Transverse colon (tissue), 4 donors: Measurements from ENCODE around the gene CEP170B. TPM values are rescaled to one million over a fixed set of nuclear protein-coding genes. Genes with fewer than 3 reads are reported as not detected.

Experiments used
- DNase-seq: peaks from one replicate; pipeline ENCODE4 v3.0.0-alpha.2; 2019
- H3K27ac ChIP-seq, 4 donors: fragments of 200-600 bp; sonication (generic); 2 replicates each; pipeline ENCODE4 v1.5.1; 2016 to 2018; ENCODE audit warnings: inconsistent platforms in 4 of 4
- H3K27me3 ChIP-seq: fragments of 200-600 bp; sonication (generic); 2 replicates; pipeline ENCODE4 v1.5.1; 2017; ENCODE audit warnings: inconsistent platforms
- H3K36me3 ChIP-seq, 4 donors: fragments of 200-600 bp; sonication (generic); 2 replicates each; pipeline ENCODE4 v1.5.1; 2017 to 2019; ENCODE audit warnings: inconsistent platforms in 4 of 4
- H3K4me1 ChIP-seq, 4 donors: fragments of 200-600 bp; sonication (generic); 2 replicates each; pipeline ENCODE4 v1.5.1; 2017 to 2020; ENCODE audit warnings: inconsistent platforms in 4 of 4
- H3K4me3 ChIP-seq, 4 donors: fragments of 200-600 bp; sonication (generic); 1 replicate in 1 of 4; 2 replicates in 3 of 4; pipeline versions ENCODE4 v1.5.1 to v1.6.1; 2017 to 2019; ENCODE audit warnings: inconsistent platforms in 4 of 4
- H3K9me3 ChIP-seq, 2 donors: fragments of 200-600 bp; sonication (generic); 2 replicates each; pipeline ENCODE4 v1.5.1; 2017 to 2019; ENCODE audit warnings: inconsistent platforms in 2 of 2
- CTCF ChIP-seq, 5 experiments: fragments of 200-600 bp in 3 of 5; fragments of 450-650 bp in 2 of 5; sonication (generic) in 3 of 5; IDR thresholded peaks; 1 replicate in 2 of 5; 2 replicates in 3 of 5; pipeline ENCODE4 v1.5.1; 2016 to 2017; ENCODE audit warnings: antibody characterized with exemption in 5 of 5, inconsistent platforms in 3 of 5, mild to moderate bottlenecking in 2 of 5, moderate library complexity in 1 of 5
- EP300 ChIP-seq: sonication (generic); formaldehyde crosslinking; IDR thresholded peaks from one replicate; pipeline ENCODE4 v1.6.1; 2017; ENCODE audit warnings: antibody characterized with exemption, low read depth
- POLR2A ChIP-seq: fragments of 450-650 bp; IDR thresholded peaks from one replicate; pipeline ENCODE4 v1.6.1; 2016; ENCODE audit warnings: antibody characterized with exemption, mild to moderate bottlenecking, moderate library complexity
- POLR2AphosphoS5 ChIP-seq, 3 donors: sonication (generic); formaldehyde crosslinking; IDR thresholded peaks; one replicate each; pipeline ENCODE4 v1.6.1; 2016; ENCODE audit warnings: antibody characterized with exemption in 3 of 3
- WGBS, 2 donors: methylation state at CpG; one replicate each; pipeline ENCODE4 v1.1.5; 2018; ENCODE audit warnings: low coverage in 1 of 2; 5-methylcytosine and 5-hydroxymethylcytosine counted together
- in situ Hi-C, 4 donors: fragments of 200-750 bp; cut with MboI; loops; one replicate each; pipeline versions ENCODE4 v1.15.0 to v1.15.1; 2017; ENCODE audit warnings: low sequenced_read_pairs in 3 of 4, low pct_ligation_motif_present in 1 of 4, low pct_unique_long_range_greater_than_20kb in 1 of 4
- intact Hi-C: fragments of 100-400 bp; cut with DNase I; formaldehyde crosslinking; loops from one replicate; pipeline ENCODE4 v1.15.1; 2023; ENCODE audit warnings: low total_unique reads
- total RNA-seq, 4 donors: library from RNA; depleted of rRNA; stranded (reverse); fragments of >200 nt; gene quantifications; one replicate each; pipeline ENCODE4 v1.1.0, GENCODE V29; 2016

CEP170B gene
- total RNA-seq, 4 donors from 2014 or later, result 56.0 to 195 (median 109) TPM

- Histone ChIP-seq H3K4me1 (peaks cover 11 to 33% (median 24%) of the 10 kb centered on the region in 4 donors), H3K4me3 (no peak overlapping the region), H3K36me3 (no peaks in the 10 kb centered on the region), H3K27ac (no peak overlapping the region), H3K27me3 (no peaks in the 10 kb centered on the region), H3K9me3 (no peaks in the 10 kb centered on the region)
- WGBS, 2 donors, result 92% methylated on average over 23 of the region's 23 CpGs; no CpG with 5 or more reads in 1 of the 2 donors
- intact Hi-C loops (no loop called here), in situ Hi-C loops (no loop called here)
- TF ChIP-seq EP300, result no peak
- DNase-seq, result no peak
Measured at GRCh38 chr14:104868060-104868740, 3.1 kb downstream of the CEP170B start.

- no peaks in the 10 kb centered on the region for H3K27me3 ChIP-seq
- no peak overlapping the region for H3K27ac ChIP-seq
- H3K9me3 ChIP-seq, result no peaks in the 10 kb centered on the region
- no peak for DNase-seq
- H3K36me3 ChIP-seq, result no peaks in the 10 kb centered on the region
- intact Hi-C loops, result no loop called here
- in situ Hi-C loops, result no loop called here
- H3K4me1 ChIP-seq, result peaks cover 11 to 27% (median 22%) of the 10 kb centered on the region in 4 donors
- H3K4me3 ChIP-seq, result no peak overlapping the region
- TF ChIP-seq CTCF (IDR thresholded peaks at IDR 0.05) (no peak), EP300 (no peak), POLR2AphosphoS5 (IDR thresholded peaks at IDR 0.05) (no peak), POLR2A (no peak)
- WGBS, 2 donors, result 90 to 100% methylated on average over 1 to 22 of the region's 22 CpGs
Measured at GRCh38 chr14:104868811-104869572, 3.9 kb downstream of the CEP170B start.

- intact Hi-C loops, result no loop called here
- WGBS, 2 donors, result 91 to 94% methylated on average over 7 to 18 of the region's 18 CpGs
- no peaks in the 10 kb centered on the region for H3K27me3 ChIP-seq
Measured at GRCh38 chr14:104869669-104870367, 4.8 kb downstream of the CEP170B start.

More at GRCh38 chr14:104869669-104870367, 4.8 kb downstream of the CEP170B start:
- in situ Hi-C loops, result no loop called here
- Histone ChIP-seq H3K27ac (no peak overlapping the region), H3K4me3 (no peak overlapping the region), H3K36me3 (no peaks in the 10 kb centered on the region), H3K4me1 (peaks cover 11 to 19% (median 17%) of the 10 kb centered on the region in 4 donors), H3K9me3 (no peaks in the 10 kb centered on the region)
- TF ChIP-seq EP300, result no peak
- no peak for TF ChIP-seq POLR2A
- TF ChIP-seq POLR2AphosphoS5 (IDR thresholded peaks at IDR 0.05), result no peak
- TF ChIP-seq CTCF (IDR thresholded peaks at IDR 0.05), result no peak
- DNase-seq, result no peak
